ENCODE measurements around the gene COPE.

GRCh38 chr19:18855647-18856384 lies 63.4 kb downstream of the COPE start:
- TF ChIP-seq CTCF (IDR thresholded peaks at IDR 0.05; ENCODE audit: poor library complexity, severe bottlenecking) (no peak), EZH2 (IDR thresholded peaks at IDR 0.05; ENCODE audit: borderline replicate concordance, insufficient read depth, low read length, poor library complexity, severe bottlenecking) (no peak), POLR2AphosphoS5 (IDR thresholded peaks at IDR 0.05) (no peak), TAF1 (IDR thresholded peaks at IDR 0.05; ENCODE audit: low read depth) (no peak)
